SW 1271 (cell line): ENCODE measurements around the gene CYP2E1.
"Not testable (repeated sequence)": the region's sequence is repeated elsewhere in the genome, so short reads cannot be mapped to it uniquely, and the experiment has no call there.

Source experiments
- DNase-seq, 2 experiments: peaks; one replicate each; lab custom pipeline; 2025; lab: John Stamatoyannopoulos, UW

Gene CYP2E1

DNA sequence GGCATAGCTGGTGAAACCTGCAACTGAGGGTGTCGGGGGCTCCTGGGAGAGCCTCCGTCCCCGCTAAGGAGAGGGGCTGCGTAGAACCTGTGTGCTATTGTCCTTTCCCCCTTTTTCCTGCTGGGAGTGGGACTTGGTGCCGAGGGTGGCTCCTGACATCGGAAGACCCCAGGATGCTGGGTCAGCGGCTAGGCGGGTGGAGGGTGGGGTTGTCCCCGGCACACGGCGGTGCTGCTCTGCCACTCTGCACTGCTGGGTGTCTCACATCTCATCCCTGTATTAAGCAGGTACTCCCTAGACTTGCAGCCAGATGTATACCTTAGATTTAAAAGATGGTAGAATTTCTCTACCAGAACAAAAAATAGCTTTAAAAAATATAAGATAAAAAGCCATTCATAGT, 44.9 kb downstream of the CYP2E1 start:
- DNase-seq: not testable (repeated sequence)

DNA sequence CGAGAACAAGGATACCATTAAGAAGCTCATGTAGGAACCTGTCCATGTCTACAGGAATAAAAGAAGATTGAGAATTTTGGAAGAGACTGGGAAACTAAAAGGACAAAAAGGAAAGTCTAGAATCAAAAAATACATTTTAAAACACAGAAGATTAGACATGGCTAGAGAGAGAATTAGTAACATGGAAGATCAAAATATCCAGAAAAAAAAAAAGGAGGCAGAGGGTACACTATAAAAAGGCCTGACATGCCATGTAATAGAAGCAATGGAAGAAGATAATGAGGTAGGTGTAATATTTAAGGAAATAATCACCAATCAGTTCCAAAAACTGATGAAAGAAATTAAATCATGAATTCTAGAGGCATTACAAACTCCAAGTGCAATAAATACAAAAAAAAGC, 46.3 kb downstream of the CYP2E1 start:
- not testable (repeated sequence) for DNase-seq

GRCh38 chr10:133577037-133577436, 49.9 kb downstream of the CYP2E1 start:
- not testable (repeated sequence) for DNase-seq
